PFSK-1 (cell line): ENCODE data around the gene SHROOM1.

ENCODE experiments used
- FOXP2 ChIP-seq: optimal IDR thresholded peaks from 2 replicates; pipeline ENCODE3; 2011; ENCODE audit warnings: borderline replicate concordance, control low read depth, inconsistent platforms; ENCODE audit not compliant: insufficient read depth; ENCODE audit errors: extremely low read length, extremely low read depth
- POLR2AphosphoS5 ChIP-seq: IDR thresholded peaks from 2 replicates; pipeline ENCODE4 v1.6.1; 2012; ENCODE audit warnings: low read depth, mild to moderate bottlenecking, control low read depth, low read length, moderate library complexity
- REST ChIP-seq, 2 experiments: IDR thresholded peaks; 2 replicates each; pipeline versions ENCODE4 v1.6.1 to v1.8.0; 2011 to 2012; ENCODE audit warnings: low read depth in 2 of 2, low read length in 2 of 2, control low read depth in 1 of 2, inconsistent platforms in 1 of 2, mild to moderate bottlenecking in 1 of 2, moderate library complexity in 1 of 2; ENCODE audit not compliant: insufficient read depth in 1 of 2
- SIN3A ChIP-seq: IDR thresholded peaks from 2 replicates; pipeline ENCODE4 v1.6.1; 2012; ENCODE audit warnings: mild to moderate bottlenecking, low read length, moderate library complexity, borderline replicate concordance; ENCODE audit not compliant: insufficient read depth
- TAF1 ChIP-seq: IDR thresholded peaks from 2 replicates; pipeline ENCODE4 v1.6.1; 2012; ENCODE audit warnings: low read length, control low read depth, borderline replicate concordance; ENCODE audit not compliant: insufficient read depth

- no peak for TF ChIP-seq POLR2AphosphoS5
- no peak for TF ChIP-seq REST (IDR thresholded peaks at IDR 0.05; ENCODE audit: insufficient read depth in 1 of 2, low read depth in 2 of 2, low read length in 2 of 2)
- TF ChIP-seq SIN3A, result no peak
- no peak for TF ChIP-seq TAF1
- no peak for TF ChIP-seq FOXP2
Measured at GRCh38 chr5:132854301-132854700, 23.9 kb upstream of the SHROOM1 start.
